K562 (cell line): ENCODE data around the gene RNF26. TPM values are rescaled to one million over a fixed set of nuclear protein-coding genes. Genes with fewer than 3 reads are reported as not detected.

Source experiments
- ATAC-seq: fragments of 200-7000 bp; cut with Tn5 transposase; 3 replicates; pipeline ENCODE4 v1.9.1; 2020; ENCODE audit warnings: moderate library complexity
- BruUV-seq: library from RNA; stranded (reverse); fragments of 400-500 nt; replicated peaks from 2 replicates; lab custom pipeline; 2021; lab: Mats Ljungman, UMichigan
- CTCF ChIA-PET: fragments of 300-600 bp; formaldehyde crosslinking; extraction: SDS; loops from one replicate; lab custom pipeline; 2021; ENCODE audit warnings: low intra/inter-chr PET ratio; lab: Yijun Ruan, JAX
- POLR2A ChIA-PET: fragments of 300-600, 350-650 bp; sonication (Branson Sonifier 250); formaldehyde crosslinking; extraction: SDS; loops from one replicate; lab custom pipeline; 2021; ENCODE audit warnings: antibody characterized with exemption, inconsistent platforms; lab: Yijun Ruan, JAX
- DNase-seq, 4 experiments: peaks; one replicate each; pipeline versions ENCODE4 v3.0.0 to v3.0.0-alpha.2; 2011 to 2018; ENCODE audit warnings: low spot score in 3 of 4, mixed read lengths in 3 of 4; ENCODE audit errors: extremely low read depth in 1 of 4
- FAIRE-seq: peaks from 2 replicates; lab custom pipeline; 2011; peaks lifted over from hg19 to GRCh38; lab: Jason Lieb, UNC
- H2AFZ ChIP-seq: 2 replicates; pipeline ENCODE4 v1.6.0; 2011; ENCODE audit warnings: low read depth, low read length, control low read depth, inconsistent platforms
- H3K27ac ChIP-seq: fragments of 200-600 bp; 3 replicates; pipeline ENCODE4 v1.8.0; 2011; ENCODE audit warnings: low read depth, mild to moderate bottlenecking, control low read depth, inconsistent platforms, low read length, moderate library complexity, mixed read lengths; ENCODE audit errors: extremely low read depth
- H3K27me3 ChIP-seq, 2 experiments: fragments of 300-600 bp in 1 of 2; 2 replicates in 1 of 2; 3 replicates in 1 of 2; pipeline versions ENCODE4 v1.6.0 to v1.8.0; 2011; ENCODE audit warnings: inconsistent platforms in 2 of 2, low read length in 2 of 2, mild to moderate bottlenecking in 1 of 2, mixed read lengths in 1 of 2, moderate library complexity in 1 of 2; ENCODE audit not compliant: control insufficient read depth in 2 of 2, insufficient read depth in 2 of 2
- H3K36me3 ChIP-seq: fragments of 300-600 bp; 3 replicates; pipeline ENCODE4 v1.8.0; 2011; ENCODE audit warnings: mild to moderate bottlenecking, low read length, inconsistent platforms; ENCODE audit not compliant: control insufficient read depth, insufficient read depth
- H3K4me1 ChIP-seq, 2 experiments: fragments of 200-600 bp in 1 of 2; replicated peaks in 1 of 2; 2 replicates in 1 of 2; 3 replicates in 1 of 2; pipeline versions ENCODE4 v1.5.1 to v1.8.0; 2011; ENCODE audit warnings: inconsistent platforms in 2 of 2, low read length in 2 of 2, mild to moderate bottlenecking in 1 of 2, mixed read lengths in 1 of 2, moderate library complexity in 1 of 2; ENCODE audit not compliant: control insufficient read depth in 2 of 2, insufficient read depth in 2 of 2
- H3K4me2 ChIP-seq: 2 replicates; pipeline ENCODE4 v1.6.1; 2011; ENCODE audit warnings: low read length, control low read depth, inconsistent platforms, mixed read lengths; ENCODE audit not compliant: insufficient read depth
- H3K4me3 ChIP-seq: fragments of 200-600 bp; sonication (generic), shearing (Covaris generic); 2 replicates; pipeline ENCODE4 v1.5.1; 2016; ENCODE audit warnings: control low read depth, inconsistent platforms
- H3K79me2 ChIP-seq: fragments of 200-600 bp; 3 replicates; pipeline ENCODE4 v1.8.0; 2011; ENCODE audit warnings: low read length, inconsistent platforms; ENCODE audit not compliant: control insufficient read depth, insufficient read depth
- H3K9ac ChIP-seq, 2 experiments: 2 replicates each; pipeline versions ENCODE4 v1.6.0 to v1.6.1; 2011; ENCODE audit warnings: low read depth in 2 of 2, low read length in 2 of 2, control low read depth in 1 of 2, inconsistent platforms in 1 of 2, mild to moderate bottlenecking in 1 of 2, mixed read lengths in 1 of 2; ENCODE audit not compliant: insufficient read depth in 1 of 2
- H3K9me1 ChIP-seq: one replicate; pipeline ENCODE4 v1.6.0; 2011; ENCODE audit warnings: inconsistent platforms, mild to moderate bottlenecking, low read length, moderate library complexity; ENCODE audit not compliant: control insufficient read depth, insufficient read depth
- H3K9me3 ChIP-seq: replicated peaks from 2 replicates; pipeline ENCODE4 v1.5.1; 2011; ENCODE audit warnings: low read depth, low read length, inconsistent platforms; ENCODE audit not compliant: control insufficient read depth, insufficient read depth
- H4K20me1 ChIP-seq: replicated peaks from 2 replicates; pipeline ENCODE4 v1.6.1; 2011; ENCODE audit warnings: low read length, inconsistent platforms, mixed read lengths; ENCODE audit not compliant: control insufficient read depth, insufficient read depth
- COPS2 ChIP-seq: fragments of 450-650 bp; conservative IDR thresholded peaks from 2 replicates; pipeline ENCODE4 v1.6.1; 2016; ENCODE audit warnings: mild to moderate bottlenecking, moderate library complexity
- CTCF ChIP-seq, 3 experiments: IDR thresholded peaks in 2 of 3; conservative IDR thresholded peaks in 1 of 3; 2 replicates each; pipeline ENCODE4 v1.5.1; 2011 to 2012; ENCODE audit warnings: low read length in 3 of 3, mild to moderate bottlenecking in 3 of 3, control low read depth in 2 of 3, improper control_type of control experiment in 1 of 3, inconsistent platforms in 1 of 3, low read depth in 1 of 3, mixed read lengths in 1 of 3, moderate library complexity in 1 of 3; ENCODE audit not compliant: insufficient read depth in 2 of 3
- RAD21 ChIP-seq, 2 experiments: fragments of 250-450 bp in 1 of 2; fragments of 450-650 bp in 1 of 2; sonication (Bioruptor Pico) in 1 of 2; formaldehyde crosslinking in 1 of 2; IDR thresholded peaks in 1 of 2; conservative IDR thresholded peaks in 1 of 2; 2 replicates each; pipeline versions ENCODE4 v1.4.0 to v1.8.0; 2020 to 2022; ENCODE audit warnings: mild to moderate bottlenecking in 2 of 2, moderate library complexity in 1 of 2
- SIN3A ChIP-seq, 2 experiments: fragments of 150-350 bp in 1 of 2; IDR thresholded peaks; 2 replicates each; pipeline ENCODE4 v1.6.1; 2011 to 2016; ENCODE audit warnings: borderline replicate concordance in 2 of 2, low read depth in 2 of 2, low read length in 2 of 2, mild to moderate bottlenecking in 2 of 2, moderate library complexity in 2 of 2; ENCODE audit not compliant: control insufficient read depth in 1 of 2
- USF1 ChIP-seq: sonication (generic); formaldehyde crosslinking; IDR thresholded peaks from 2 replicates; pipeline ENCODE4 v1.9.0; 2022; ENCODE audit warnings: mild to moderate bottlenecking, missing genetic modification reagents
- ZNF121 ChIP-seq: sonication (generic); formaldehyde crosslinking; conservative IDR thresholded peaks from 2 replicates; pipeline ENCODE4 v1.8.0; 2022; ENCODE audit warnings: missing genetic modification reagents
- ZNF449 ChIP-seq: fragments of 250-450 bp; sonication (Bioruptor Pico); IDR thresholded peaks from 2 replicates; pipeline ENCODE4 v1.8.0; 2022; ENCODE audit warnings: moderate library complexity, mild to moderate bottlenecking, inconsistent platforms
- WGBS: fragments of 100-300 bp; shearing (Covaris generic); methylation state at CpG from one replicate; pipeline ENCODE4 v1.1.6; 2016; ENCODE audit warnings: low coverage, mixed read lengths; ENCODE audit not compliant: insufficient coverage; ENCODE audit errors: missing lambda C conversion rate; 5-methylcytosine and 5-hydroxymethylcytosine counted together
- in situ Hi-C: fragments of 300-500 bp; cut with MboI; formaldehyde crosslinking; loops from 4 replicates; pipeline ENCODE4 v1.15.0; 2018; ENCODE audit warnings: inconsistent platforms, mixed read lengths
- intact Hi-C: fragments of 100-400 bp; cut with micrococcal nuclease; formaldehyde crosslinking; loops from 2 replicates; pipeline ENCODE4 v1.14.2; 2022
- polyA plus RNA-seq, 8 experiments: library from polyadenylated mRNA; depleted of rRNA in 4 of 8; stranded (reverse) in 5 of 8; unstranded in 3 of 8; fragments of >200 nt; fragmentation: Nextera tagmentation in 2 of 8; fragmentation: Illumina TruSeq in 1 of 8; extraction: Ambion mirVana in 2 of 8; extraction: Trizol in 1 of 8; gene quantifications; 2 replicates each; pipeline versions ENCODE4 v1.2.1 to v1.2.3, GENCODE V29; 2011 to 2014; ENCODE audit warnings: inconsistent platforms in 1 of 8, missing spikeins in 1 of 8
- total RNA-seq, 7 experiments: library from RNA; depleted of rRNA in 6 of 7; stranded (reverse); fragments of >200 nt in 6 of 7; fragmentation: Illumina TruSeq in 2 of 7; extraction: Trizol in 2 of 7; gene quantifications; 2 replicates each; pipeline versions ENCODE4 v1.2.1 to v1.2.3, GENCODE V29; 2011 to 2021; ENCODE audit warnings: low replicate concordance in 1 of 7

The RNF26 gene
- total and polyA plus RNA-seq, 9 of the 15 experiments (the other 6 are each of a cell fraction or from before 2014, with no cell fraction given) = 5.3 to 53.6 (median 12.7) TPM

GRCh38 chr11:119295178-119295577, 39.1 kb upstream of the RNF26 start:
- H3K9me1 ChIP-seq = no peaks in the 10 kb centered on the region
- peak; percentile 74 for ATAC-seq
- H2AFZ ChIP-seq = no peak overlapping the region
- no peak for FAIRE-seq
- in situ Hi-C loops (no loop called here), intact Hi-C loops (no loop called here)
- no peaks in the 10 kb centered on the region for H3K79me2 ChIP-seq
- no peaks in the 10 kb centered on the region for H3K4me1 ChIP-seq
- ChIA-PET CTCF (interaction anchor here (1.0 kb wide), 1 partner anchor 99 kb away, joined by 3 read pairs; no protein-coding TSS in a partner anchor), POLR2A (no interaction called here)
- peaks cover 7% of the 10 kb centered on the region for H3K9me3 ChIP-seq
- H3K4me2 ChIP-seq = no peak overlapping the region
- H3K36me3 ChIP-seq = peaks cover 43% of the 10 kb centered on the region; the same call in 2 of the 3 replicates
- 40% methylated on average over 3 of the region's 3 CpGs for WGBS
- H3K27me3 ChIP-seq = no peaks in the 10 kb centered on the region
- no peak overlapping the region for H3K27ac ChIP-seq
- H3K4me3 ChIP-seq = no peak overlapping the region
- H3K9ac ChIP-seq = no peak overlapping the region
- no peaks in the 10 kb centered on the region for H4K20me1 ChIP-seq
- TF ChIP-seq CTCF (IDR thresholded peaks at IDR 0.05 in 2 of 3, conservative IDR thresholded peaks at IDR 0.05 in 1 of 3; ENCODE audit: insufficient read depth in 2 of 3, low read depth in 1 of 3, low read length in 3 of 3) (peak in 1 of 3 experiments; percentile 29; a peak in 2 of 6 replicates), SIN3A (IDR thresholded peaks at IDR 0.05; ENCODE audit: borderline replicate concordance in 2 of 2, control insufficient read depth in 1 of 2, low read depth in 2 of 2, low read length in 2 of 2) (no peak), ZNF121 (CRISPR knock-in tag) (peak; percentile 58; the same call in 1 of the 2 replicates), COPS2 (no peak), USF1 (CRISPR knock-in tag) (no peak), RAD21 (CRISPR knock-in tag; conservative IDR thresholded peaks at IDR 0.05 in 1 of 2, IDR thresholded peaks at IDR 0.05 in 1 of 2) (peak in 1 of 2 experiments; percentile 45; a peak in 2 of 4 replicates), ZNF449 (CRISPR knock-in tag) (no peak)
- BruUV-seq = no TSS peak
- peak in 1 of 4 experiments; percentile 27 for DNase-seq
